Endothelial cell (in vitro differentiated cells): ENCODE measurements around the gene SNRPA1. TPM values are rescaled to one million over a fixed set of nuclear protein-coding genes. Genes with fewer than 3 reads are reported as not detected.

Experiments used
- DNase-seq: peaks from one replicate; pipeline ENCODE4 v3.0.0; 2021; ENCODE audit warnings: low spot score
- H3K27ac Mint-ChIP-seq: one replicate; pipeline ENCODE4 v1.8.0; 2021; ENCODE audit warnings: mixed read lengths, inconsistent platforms; ENCODE audit not compliant: unreplicated experiment
- H3K27me3 Mint-ChIP-seq: one replicate; pipeline ENCODE4 v1.8.0; 2021; ENCODE audit warnings: mild to moderate bottlenecking, moderate library complexity, mixed read lengths, inconsistent platforms; ENCODE audit not compliant: unreplicated experiment
- H3K36me3 Mint-ChIP-seq: one replicate; pipeline ENCODE4 v1.8.0; 2021; ENCODE audit warnings: mild to moderate bottlenecking, low read depth, mixed read lengths, inconsistent platforms; ENCODE audit not compliant: unreplicated experiment
- H3K4me1 Mint-ChIP-seq: one replicate; pipeline ENCODE4 v1.8.0; 2021; ENCODE audit warnings: mild to moderate bottlenecking, mixed read lengths, inconsistent platforms; ENCODE audit not compliant: unreplicated experiment
- H3K4me3 Mint-ChIP-seq: one replicate; pipeline ENCODE4 v1.8.0; 2021; ENCODE audit warnings: mild to moderate bottlenecking, mixed read lengths, inconsistent platforms; ENCODE audit not compliant: unreplicated experiment
- H3K9me3 Mint-ChIP-seq: one replicate; pipeline ENCODE4 v1.8.0; 2021; ENCODE audit warnings: mixed read lengths, inconsistent platforms; ENCODE audit not compliant: unreplicated experiment
- CTCF ChIP-seq: fragments of 200-600 bp; sonication (generic); IDR thresholded peaks from one replicate; pipeline ENCODE4 v1.5.0; 2021; ENCODE audit warnings: antibody characterized with exemption; ENCODE audit not compliant: unreplicated experiment
- total RNA-seq: library from RNA; stranded (reverse); fragmentation: NEBNext Ultra II Directional; extraction: Animal tissue kit (Norgen Biotek cat#: 25700); gene quantifications from one replicate; pipeline ENCODE4 v1.2.1, GENCODE V29; 2021; ENCODE audit not compliant: unreplicated experiment

Gene SNRPA1
- total RNA-seq, 1 donor from 2014 or later: 62.2 TPM

GRCh38 chr15:101277943-101278564 lies 17.0 kb downstream of the SNRPA1 start:
- Mint-ChIP-seq H3K27ac (no peak overlapping the region), H3K4me3 (peak overlapping the region; percentile 95), H3K9me3 (no peaks in the 10 kb centered on the region), H3K27me3 (no peaks in the 10 kb centered on the region), H3K36me3 (peaks cover 45% of the 10 kb centered on the region), H3K4me1 (peaks cover 5% of the 10 kb centered on the region)
- no peak for DNase-seq
- TF ChIP-seq CTCF: no peak

DNA sequence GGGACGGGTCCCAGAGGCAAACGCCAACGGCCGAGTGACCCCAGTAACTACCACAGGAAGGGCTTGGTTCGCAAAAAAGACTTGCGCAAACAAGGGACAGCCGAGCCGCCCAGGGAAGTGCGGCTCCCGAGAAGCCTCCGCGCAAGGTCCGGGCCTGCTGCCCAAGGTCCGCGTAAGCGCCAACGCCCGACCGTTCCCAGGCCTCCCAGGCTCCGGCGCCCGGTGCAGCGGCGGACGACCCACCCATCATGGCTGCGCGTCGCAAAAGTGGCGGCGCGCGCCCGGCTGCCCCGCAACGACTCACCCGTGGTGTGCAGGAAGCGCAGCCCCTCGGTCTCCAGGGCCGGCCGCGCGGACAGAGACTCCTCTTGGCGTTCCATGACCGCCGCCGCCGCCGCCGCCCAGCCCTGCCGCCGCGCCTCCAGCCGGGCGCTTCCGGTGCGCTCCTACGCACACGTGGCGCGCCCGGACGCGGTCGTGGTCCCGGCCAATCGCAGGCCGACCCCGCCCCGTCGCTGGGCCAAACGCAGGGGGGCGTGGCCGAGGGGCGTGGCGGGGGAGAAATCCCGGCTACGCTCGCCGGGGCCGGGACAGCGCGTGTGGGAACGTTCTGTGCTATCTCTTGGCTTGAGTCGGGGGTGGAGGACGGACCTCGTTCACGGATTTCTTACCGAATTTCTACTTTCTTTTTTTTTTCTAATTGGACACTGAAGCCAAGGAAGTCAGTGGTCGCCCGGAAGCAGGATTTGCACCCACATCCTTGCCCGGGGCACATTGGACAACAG lies 17.8 kb downstream of the SNRPA1 start, which contains the start of gene SELENOS:
TSS of gene SELENOS (minus strand) at position 448 of the 785 bp plus-strand sequence. CDS start at position 380, 68 bp downstream.
- H3K36me3 Mint-ChIP-seq: peaks cover 46% of the 10 kb centered on the region

GRCh38 chr15:101276501-101277037 lies 18.5 kb downstream of the SNRPA1 start:
- peaks cover 5% of the 10 kb centered on the region for H3K4me1 Mint-ChIP-seq
- peaks cover 48% of the 10 kb centered on the region for H3K36me3 Mint-ChIP-seq
- no peaks in the 10 kb centered on the region for H3K27me3 Mint-ChIP-seq
- peak; percentile 42 for TF ChIP-seq CTCF
- DNase-seq: peak; percentile 38
- H3K27ac Mint-ChIP-seq: peak overlapping the region; percentile 85
- H3K4me3 Mint-ChIP-seq: peak overlapping the region; percentile 99
- H3K9me3 Mint-ChIP-seq: no peaks in the 10 kb centered on the region

More for the DNA sequence above, 17.8 kb downstream of the SNRPA1 start, which contains the start of gene SELENOS:
- DNase-seq: peak; percentile 92
- H3K4me1 Mint-ChIP-seq: peaks cover 5% of the 10 kb centered on the region
- H3K9me3 Mint-ChIP-seq: no peaks in the 10 kb centered on the region
- peak within 1 kb of the TSS; percentile 99 for H3K4me3 Mint-ChIP-seq
- TF ChIP-seq CTCF: no peak
- H3K27ac Mint-ChIP-seq: peak within 1 kb of the TSS; percentile 85
- H3K27me3 Mint-ChIP-seq: no peaks in the 10 kb centered on the region

- no peak for DNase-seq
- Mint-ChIP-seq H3K36me3 (peaks cover 48% of the 10 kb centered on the region), H3K27ac (no peak overlapping the region), H3K27me3 (no peaks in the 10 kb centered on the region), H3K9me3 (no peaks in the 10 kb centered on the region), H3K4me3 (no peak overlapping the region), H3K4me1 (peaks cover 5% of the 10 kb centered on the region)
- no peak for TF ChIP-seq CTCF
Measured at GRCh38 chr15:101275018-101275417, 20.0 kb downstream of the SNRPA1 start.

DNA sequence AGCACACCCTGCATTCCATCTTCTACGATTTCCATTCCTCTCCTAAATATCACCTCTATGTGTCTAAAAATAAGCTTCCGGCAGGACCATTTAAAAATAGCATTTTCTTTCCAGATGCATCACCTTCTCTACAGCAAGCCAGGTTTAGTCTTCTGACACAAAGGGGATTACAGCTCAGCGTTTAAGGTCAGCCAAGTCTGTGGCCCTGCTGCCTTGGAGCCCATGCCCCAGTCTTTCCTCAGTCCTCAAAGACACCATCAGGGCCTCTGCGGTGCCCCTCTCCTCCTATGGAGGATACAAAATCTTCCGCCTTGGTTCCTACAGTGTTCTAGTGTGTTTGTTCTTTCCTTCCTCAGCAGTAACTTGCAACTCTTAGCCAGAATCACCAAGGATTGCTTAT lies 21.5 kb downstream of the SNRPA1 start:
- H3K9me3 Mint-ChIP-seq: no peaks in the 10 kb centered on the region
- no peak for TF ChIP-seq CTCF
- DNase-seq: no peak
- H3K27ac Mint-ChIP-seq: no peak overlapping the region
- no peaks in the 10 kb centered on the region for H3K27me3 Mint-ChIP-seq
- H3K4me3 Mint-ChIP-seq: peak overlapping the region; percentile 10
- H3K4me1 Mint-ChIP-seq: peaks cover 5% of the 10 kb centered on the region
- H3K36me3 Mint-ChIP-seq: peaks cover 62% of the 10 kb centered on the region
